Measurements from ENCODE around the gene PPFIA4.

Gene PPFIA4

DNA sequence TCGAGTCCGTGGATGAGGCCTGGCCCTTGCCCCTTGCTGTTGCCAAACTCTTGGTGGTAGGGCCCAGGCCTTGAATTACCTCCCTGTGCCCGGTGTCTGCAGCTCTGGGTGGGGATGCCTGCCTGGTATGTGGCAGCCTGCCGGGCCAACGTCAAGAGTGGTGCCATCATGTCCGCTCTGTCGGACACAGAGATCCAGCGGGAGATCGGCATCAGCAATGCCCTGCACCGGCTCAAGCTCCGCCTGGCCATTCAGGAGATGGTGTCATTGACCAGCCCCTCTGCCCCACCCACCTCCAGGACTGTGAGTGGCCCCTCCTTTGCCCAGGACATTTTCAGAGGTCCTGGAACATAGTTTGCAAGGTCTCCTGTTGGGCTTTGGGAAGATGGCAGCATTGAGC lies 33.8 kb downstream of the PPFIA4 start:
- no peak for DNase-seq

DNA sequence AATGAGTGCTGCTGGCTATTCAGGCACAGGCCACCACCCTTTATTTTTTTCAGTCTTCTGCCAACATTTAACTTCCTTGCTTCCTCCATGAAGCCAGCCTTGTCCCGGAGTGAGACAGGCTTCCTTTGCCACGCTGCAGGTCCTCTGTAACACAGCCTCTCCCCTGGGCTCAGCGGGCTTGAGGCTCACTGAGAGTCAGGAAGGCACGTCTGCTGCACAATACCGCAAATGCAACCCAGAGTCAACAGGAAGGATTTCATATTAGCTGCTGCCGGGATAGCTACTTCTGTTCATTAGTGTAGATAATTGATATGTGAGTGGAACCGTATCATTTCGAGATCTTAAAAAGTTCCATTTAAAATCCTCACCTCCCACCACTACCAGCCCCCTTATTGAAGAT lies 37.0 kb downstream of the PPFIA4 start:
- no peak for DNase-seq

DNA sequence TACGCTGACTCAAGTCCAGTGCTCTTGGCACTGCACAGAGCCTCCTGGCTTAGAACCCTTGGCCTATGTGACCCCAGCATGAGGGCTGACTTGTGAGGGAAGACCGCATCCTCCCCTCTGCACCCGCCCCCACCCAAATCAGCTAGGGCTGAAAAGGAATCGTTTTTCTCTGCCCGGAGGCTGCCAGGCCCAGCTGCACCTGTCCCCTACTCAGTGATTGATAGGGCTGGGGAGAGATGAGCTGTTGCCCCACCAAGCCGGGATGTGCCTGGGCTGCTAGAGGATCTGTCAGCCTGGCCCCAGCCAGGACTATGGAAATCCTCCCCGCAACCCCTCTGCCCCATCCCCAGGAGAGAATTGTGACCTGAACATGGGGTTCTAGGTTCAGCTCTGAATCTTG lies 38.9 kb downstream of the PPFIA4 start:
- DNase-seq, result no peak

DNA sequence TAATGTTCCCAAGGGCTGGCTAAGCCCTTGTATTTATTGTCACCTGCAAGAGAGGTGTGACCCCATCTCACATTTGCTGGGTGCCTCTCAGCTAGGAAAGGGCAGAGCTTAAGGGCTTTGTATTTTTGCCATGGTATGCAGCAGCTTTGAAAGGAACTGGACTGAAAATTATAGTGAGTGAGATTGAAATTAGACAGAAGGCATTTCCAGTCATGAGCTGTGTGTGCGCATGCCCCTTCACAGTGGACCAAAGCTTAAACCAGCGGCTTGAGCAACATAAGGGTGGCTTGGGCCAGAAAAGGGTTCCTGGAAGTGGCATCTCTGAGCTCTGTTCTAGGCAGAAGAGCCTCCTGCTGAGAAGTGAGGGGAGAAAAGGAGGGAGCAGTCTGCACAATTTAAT lies 39.7 kb downstream of the PPFIA4 start:
- DNase-seq, result no peak

DNA sequence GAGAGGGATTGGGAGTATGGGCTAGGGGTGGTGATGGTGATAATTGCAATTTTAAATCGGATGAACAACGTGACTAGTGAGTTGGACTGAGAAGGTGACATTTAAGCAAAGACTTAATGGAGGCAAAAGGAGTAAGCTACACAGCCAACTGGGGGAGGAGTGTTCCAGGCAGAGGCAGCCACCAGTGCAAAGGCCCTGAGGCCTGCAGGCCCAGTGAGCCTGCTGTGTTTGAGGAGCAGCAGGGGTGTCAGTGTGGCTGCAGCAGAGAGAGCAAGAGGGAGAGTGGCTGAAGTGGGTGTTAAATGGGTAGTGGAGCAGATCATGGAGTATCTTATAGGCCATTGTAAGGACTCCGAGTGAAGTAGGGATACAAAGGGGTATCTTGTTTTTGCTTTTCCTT lies 40.7 kb downstream of the PPFIA4 start:
- DNase-seq, result no peak

DNA sequence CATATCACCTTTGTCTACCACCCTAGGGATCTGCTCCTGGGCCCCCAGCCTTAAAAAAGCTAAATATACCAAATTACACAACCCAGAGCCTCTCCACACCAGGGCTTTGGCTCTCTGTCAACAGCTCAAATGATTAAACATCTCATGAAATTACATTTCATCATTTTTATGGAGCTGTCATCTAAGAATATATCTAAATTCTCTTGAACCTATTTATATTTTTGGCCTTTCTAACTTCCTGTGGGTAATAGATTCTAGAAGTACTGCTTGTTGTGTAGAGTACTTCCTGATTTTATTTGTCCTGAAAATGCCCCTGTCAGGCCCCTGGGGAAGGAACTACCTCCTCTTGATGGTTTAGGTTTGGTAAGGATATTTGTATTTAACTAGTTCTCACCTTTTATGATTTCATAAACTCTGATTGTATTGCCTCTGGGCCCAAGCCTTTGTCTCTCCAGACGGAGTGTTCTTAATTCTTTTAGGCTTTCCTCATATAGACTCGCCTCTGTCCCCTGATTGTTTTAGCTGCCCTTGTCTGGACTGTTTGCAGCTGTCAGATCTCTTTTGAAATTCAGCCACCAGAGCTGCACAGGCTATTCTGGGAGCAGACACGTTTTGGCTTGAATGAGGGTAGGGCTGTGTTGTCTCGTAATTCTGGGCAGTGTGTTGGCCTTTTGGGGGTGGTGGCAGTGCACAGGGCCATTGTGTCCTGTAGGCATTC lies 42.9 kb downstream of the PPFIA4 start:
- no peak for DNase-seq

DNA sequence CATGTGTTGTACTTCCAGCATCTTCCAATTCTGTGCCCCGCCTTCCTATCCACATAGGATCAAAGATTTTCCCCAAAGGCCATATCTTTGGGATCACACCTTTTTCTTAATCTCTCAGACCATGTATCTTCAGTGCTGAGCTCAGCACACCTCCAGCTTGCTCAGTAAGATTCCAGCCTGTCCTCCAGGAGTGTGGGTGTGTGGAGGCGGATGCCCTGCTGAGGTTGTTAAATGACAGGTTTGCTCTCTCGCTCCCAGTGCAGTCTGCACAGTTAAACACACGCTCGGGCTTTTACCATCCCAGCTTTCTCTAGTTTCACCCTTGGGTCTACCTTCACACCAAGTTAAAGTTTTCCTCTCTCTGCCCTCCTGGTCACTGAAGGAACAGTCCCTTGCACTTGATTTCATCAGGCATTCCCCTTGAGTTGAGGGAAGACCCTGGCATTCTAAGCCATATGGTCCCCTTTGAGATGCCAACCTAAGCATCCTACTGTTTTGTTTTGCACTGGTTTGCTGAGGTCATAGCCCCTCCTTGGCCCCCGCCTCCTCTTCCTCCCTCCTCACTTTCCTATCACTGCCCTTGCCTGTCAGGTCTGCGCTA lies 45.8 kb downstream of the PPFIA4 start:
- DNase-seq, result no peak

DNA sequence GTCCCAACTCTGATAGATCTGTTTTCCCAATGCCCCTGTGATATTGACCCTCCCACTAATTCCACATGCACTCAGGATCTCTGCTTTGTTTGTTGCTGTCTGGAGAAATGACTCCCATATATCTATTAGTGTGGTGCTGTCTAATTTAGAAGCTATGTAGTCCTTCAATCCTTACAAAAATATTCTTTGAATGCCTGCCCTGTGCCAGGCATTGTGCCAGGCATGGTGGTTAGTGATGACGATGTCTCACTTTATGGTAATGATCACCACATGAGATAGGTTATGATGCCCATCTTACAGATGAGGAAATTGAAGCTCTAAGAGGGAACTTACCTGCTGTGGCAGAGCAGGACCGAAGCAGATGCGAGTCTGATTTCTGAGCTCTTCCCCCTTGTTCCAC lies 46.6 kb downstream of the PPFIA4 start:
- DNase-seq, result no peak

DNA sequence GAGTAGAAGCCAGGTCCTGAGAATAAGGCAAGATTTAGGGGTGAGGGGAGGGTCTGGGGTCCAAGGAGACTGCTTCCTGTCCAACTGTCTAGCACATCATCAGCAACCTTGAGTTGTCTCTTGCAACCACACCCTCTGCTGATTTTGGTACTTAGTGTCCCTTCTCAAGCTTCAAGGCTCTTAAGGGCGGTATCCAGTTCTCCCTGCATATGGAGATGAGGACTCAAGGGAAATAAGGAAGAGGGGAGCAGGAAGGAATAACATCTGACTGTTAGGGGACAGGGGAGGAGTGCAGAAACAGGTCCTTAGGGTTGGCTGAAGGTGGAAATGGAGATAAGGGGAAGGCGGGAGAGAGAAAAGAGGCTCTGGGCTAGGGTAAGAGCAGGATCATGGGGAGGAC lies 47.2 kb downstream of the PPFIA4 start:
- no peak for DNase-seq

DNA sequence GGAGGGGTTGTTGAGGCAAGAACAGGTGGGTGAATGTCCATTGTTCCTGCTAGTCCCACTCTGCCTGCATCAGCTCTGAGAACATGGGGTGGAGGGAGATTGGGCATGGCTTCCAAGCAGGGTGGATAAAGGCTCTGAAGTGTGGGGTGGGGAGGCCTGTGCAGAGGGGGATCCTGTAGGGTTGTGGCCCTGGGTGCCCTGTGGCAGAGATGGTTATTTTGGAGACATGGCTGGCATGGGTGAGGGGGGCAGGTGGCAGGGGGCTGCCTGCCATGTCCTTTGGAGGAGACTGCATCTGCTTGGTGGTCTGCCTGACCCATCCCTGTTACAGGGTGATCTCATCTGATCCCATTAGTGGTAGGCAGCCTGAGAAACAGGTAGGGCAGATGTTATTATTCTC lies 48.3 kb downstream of the PPFIA4 start:
- DNase-seq, result no peak

DNA sequence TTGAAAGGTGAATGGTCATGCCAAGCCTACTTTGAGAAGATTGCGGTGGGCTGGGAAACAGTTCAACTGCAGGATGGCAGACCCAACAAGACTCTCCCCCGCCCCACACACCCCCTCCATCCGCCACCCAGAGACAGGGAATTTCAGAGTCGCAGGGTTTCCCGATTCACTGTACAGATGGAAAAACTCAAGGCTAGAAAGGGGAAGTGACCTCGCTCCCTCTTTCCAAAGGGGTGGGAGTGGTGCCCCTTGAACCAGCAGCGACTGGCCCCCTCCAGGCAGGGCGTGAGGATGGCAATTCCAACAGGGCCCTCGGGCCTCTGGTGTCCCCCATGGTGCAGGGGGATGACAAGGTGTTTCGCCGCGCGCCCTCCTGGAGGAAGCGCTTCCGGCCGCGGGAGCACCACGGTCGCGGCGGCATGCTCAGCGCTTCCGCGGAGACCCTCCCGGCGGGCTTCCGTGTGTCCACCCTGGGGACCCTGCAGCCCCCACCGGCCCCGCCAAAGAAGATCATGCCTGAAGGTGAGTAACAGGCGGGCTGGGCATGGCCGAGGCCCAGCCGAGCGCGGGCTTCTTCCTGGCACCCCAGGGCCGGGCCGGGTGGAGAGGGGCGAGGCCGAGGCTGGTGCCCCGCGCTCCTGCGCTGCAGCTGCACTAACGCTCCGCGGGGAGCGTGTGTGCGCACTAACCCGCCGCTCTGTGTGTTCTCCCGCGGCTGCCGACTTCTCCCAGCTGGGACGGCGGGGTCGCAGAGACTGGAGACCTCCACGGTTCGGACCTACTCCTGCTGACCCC lies 49.1 kb downstream of the PPFIA4 start:
- DNase-seq, result no peak

DNA sequence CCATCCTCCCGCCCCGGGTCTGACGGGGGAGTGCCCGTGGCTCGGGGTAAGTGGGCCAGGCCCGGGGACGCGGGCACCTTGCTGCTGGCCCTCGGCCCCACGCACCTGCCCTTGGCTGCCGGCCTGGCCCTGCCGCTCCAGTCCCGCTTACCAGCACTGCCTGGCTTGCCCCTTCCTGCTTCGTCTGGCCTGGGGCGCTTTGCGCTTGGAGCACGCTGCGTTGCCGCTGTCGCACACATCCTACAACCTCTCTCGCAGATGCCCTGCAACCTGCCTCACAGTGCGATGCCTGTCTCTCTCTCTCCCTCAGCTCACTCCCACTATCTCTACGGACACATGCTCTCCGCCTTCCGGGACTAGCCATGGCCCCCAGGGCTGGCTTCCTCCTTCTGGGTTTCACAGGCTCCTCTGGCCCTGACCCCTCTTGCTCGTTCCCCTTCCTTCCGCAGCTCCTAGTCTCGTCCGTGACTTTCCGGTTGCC lies 49.8 kb downstream of the PPFIA4 start:
- no peak for DNase-seq

DNA sequence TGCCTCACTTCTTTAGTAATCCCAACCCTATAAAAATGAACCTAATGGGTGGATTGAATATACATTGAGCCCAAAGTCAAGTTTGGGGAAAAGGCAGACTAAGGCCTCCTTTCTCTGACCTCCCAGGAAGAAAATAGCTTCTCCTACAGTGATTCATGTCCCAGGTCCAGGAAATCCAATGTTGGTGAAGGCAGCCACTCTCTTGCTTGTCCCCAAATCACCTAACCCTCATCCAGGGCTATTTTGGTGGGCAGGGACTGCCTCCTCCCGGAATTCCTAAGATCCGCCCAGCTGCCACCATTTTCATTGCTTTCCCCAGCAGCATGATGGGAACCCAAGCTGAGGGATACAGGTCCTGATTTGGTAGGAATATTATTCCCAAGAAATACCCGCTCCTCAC lies 51.1 kb downstream of the PPFIA4 start:
- no peak for DNase-seq

DNA sequence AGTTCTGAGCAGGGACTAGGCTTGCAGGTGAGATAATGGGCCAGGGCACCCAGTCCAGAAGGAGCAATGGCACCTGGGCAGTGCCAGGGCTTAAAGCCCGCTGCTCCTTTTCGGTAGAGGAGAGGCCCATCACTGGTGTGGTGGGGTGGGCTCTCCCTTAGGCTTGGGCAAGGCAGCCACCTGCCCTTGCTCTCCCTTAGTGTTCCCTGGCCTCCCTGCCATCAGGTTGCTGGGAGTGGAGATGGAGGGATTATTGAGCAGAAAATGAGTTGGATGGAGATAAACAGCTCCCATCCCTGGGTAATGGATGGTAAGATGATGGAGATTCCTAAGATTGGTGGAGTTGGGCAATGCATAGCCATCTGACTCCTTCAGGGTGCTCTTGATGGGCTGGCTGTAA lies 51.7 kb downstream of the PPFIA4 start:
- no peak for DNase-seq

DNA sequence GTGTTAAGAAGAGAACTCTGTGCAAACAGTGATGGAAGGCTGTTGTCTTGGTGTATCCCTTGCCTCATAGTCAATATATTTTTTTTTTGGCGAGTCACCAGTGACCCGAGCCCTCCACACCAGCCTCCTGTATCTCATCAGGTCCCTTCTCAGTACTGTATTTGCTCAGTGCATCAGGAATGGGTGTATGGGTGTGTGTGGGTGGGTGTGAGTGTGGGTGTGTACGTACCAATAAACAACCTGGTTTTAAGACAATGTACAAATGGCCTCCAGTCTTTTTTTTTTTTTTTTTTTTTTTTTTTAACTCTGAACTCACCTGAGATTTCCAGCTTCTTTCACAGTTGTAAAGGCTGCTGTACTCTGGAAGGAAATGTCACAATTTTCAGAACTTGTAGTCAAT lies 52.2 kb downstream of the PPFIA4 start:
- no peak for DNase-seq

DNA sequence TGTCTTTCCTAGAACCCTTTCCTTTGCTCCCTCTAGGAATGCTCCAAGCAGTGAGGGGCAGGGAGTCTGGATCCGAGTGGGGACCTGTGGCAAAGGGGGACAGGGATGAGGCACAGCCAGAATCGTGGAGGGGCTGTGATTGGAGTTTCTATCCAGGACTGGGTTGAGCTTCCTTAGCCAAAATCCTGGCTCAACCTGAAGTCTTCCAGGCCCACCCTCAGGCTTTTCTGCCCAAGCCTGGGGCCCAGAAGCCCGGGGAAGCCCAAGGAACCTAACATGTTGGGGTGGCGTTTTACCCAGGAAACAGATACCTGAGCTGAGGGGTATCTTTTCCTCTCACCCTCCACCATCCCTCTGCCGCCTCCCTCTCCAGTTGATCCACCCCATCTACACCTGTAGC lies 54.2 kb downstream of the PPFIA4 start:
- DNase-seq, result no peak

DNA sequence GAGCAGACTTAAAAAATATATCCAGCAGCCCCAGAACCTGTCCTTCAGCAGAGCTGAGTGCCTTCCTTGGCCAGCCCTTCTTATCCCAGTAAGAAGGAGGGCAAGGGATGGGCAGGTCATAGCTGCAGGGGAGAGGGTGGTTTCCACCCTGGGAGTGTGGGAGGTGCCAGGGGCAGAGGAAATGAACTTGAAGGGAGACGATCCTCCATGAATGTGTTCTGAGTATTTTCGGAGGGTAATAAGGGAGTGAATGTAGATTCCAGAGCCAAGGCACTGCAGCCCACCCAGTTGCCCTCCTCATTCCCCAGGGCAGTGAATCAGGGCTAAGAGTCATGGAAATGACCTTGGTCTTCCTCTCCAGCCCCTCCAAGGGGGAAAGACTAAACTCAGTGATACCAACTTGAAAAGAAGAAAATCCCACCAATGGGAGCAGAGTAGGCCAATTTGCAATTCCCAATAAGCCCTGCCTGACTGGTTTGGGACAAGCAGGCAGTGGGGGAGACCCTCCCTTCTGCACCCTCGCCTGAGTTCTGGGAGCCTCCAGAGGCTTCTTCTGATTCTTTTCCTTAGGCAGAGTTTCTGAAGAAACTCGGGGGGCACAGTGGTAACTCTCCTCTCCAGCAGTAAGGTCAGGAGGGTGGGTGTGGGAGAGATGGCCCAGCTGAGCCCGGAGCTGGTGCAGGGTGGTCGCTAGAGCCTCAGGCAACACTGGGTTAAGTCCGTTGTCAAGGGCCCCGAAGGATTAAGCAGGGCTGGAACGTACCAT lies 55.4 kb downstream of the PPFIA4 start:
- no peak for DNase-seq

DNA sequence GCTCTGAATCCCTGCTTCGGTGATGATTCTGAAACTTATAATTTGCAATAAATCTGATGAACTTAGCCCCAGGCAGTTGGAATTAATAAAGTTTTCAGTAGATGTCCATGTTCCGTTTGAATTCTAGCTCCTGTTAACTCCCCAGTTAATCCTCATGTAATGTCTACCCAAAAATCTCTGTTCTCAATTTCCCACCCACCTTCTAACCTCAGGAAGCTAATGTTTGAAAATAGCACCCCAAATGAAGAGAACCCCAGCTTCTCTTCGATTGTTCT lies 55.9 kb downstream of the PPFIA4 start:
- no peak for DNase-seq

DNA sequence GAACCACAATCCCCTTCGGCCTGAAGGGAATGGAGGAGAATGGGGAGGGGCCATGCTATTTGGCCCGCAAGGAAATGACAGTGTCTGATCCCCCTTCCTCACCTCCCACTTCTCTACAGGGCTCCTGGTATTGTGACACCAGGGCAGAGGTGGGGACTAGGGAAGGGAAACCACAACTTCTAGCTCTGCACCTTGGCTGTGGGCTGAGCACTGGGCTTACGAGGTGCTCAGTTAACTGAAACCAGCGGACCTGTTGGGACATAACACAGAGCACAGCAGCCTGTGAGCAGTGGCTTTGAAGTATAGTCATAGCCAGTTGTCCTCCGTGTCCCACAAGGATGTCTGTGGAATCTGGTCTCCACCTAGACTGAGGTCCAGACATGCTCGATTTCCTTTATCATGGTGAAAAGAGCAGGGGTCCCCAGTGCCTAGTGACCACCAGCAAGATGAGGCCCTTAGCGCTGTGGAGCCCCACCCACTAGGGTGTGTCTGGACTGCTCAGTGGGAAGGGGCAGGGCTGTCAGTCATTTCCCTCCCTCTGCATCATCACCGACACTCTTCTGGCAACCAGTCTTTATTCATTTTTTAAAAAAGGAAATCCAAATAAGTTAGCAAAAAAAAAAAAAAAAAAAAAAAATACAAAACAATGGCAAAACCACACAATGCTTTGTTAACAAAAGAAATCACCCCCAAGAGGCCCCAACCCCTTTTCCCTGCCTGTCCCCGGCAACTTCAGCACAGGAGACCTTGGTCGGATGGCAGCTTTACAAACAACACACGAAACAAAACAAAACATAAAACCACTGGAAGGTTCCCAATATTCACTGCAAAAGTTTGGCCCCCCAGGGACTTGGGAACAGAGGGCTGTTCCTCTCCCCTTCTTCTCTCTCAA lies 56.5 kb downstream of the PPFIA4 start:
- DNase-seq, result no peak

DNA sequence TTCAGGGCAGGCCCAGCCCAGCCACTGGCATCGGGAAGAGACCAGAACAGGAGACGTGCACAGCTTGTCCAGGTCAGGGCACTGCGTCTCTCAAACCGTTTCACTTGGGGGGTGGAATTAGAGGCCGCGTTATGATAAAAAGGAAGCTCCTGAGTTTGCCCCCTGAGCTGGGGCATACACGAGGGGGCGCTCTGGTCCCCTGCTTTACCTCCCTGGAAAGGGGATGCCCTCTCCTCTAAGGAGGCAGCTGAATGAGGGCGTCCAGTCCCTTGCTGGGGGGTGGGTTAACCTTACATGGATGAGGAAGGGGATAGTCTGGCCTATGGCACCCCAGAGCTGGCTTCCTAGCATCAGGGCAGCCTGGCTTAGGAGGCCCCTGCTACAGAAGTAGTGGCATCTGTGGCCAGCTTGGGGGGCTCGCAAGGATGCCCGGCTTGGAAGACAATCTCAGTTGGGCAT lies 57.2 kb downstream of the PPFIA4 start:
- no peak for DNase-seq

DNA sequence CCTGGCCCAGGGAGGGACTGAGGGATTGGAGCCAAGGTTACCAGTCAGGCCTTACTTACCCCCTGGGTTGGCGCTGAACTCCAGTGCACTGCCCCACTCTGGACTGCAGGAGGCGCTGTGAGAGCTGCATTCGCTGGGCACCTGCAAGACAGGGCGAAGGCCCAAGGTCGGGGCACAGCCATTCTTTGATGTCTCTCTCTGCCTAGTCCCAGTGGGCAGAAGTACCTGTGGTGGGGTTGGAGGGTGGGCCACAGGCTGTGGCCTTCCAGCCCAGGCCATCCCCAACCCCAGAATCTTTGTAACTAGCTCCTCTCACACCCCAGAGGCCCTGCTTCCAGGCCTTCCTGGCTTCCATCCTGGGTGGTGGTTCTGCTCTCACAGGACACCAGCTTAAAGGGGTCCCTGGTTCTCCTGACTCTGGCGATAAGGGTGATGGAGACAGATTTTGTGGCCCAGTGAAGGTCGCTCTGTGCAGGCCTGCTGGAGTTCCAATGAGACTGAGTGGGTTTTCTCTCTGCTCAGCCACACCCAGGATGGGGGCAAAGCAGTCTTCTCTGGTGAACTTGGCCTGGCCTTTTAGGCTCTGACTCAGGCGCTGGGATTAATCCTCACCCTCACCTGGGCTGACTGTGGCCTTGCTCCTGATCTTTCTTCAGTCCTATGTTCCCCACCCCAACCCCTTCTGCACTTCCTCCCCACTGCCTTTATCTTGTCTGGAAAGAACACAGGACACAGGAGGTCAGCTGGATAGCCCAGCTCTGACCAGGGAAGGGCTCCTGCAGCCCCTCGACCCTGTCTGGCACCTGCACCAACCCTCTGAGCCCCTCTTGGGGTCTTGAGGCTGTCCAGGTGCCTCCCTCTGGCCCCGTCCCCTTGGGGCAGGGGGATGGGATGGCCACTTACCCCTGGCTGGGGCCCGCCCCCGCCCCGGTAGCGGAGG lies 58.6 kb downstream of the PPFIA4 start:
- DNase-seq, result no peak

All from COR-L47 (cell line).